Peyer's patch (tissue), 4 donors: ENCODE data around the gene TANGO6.

Experiments
- POLR2A ChIP-seq, 2 donors: fragments of 450-650 bp; IDR thresholded peaks; one replicate each; pipeline ENCODE4 v1.5.1; 2017; ENCODE audit warnings: antibody characterized with exemption in 2 of 2, mild to moderate bottlenecking in 2 of 2, moderate library complexity in 2 of 2
- TF ChIP-seq, protein P1 (sequence below), 6 experiments: fragments of 450-650 bp in 4 of 6; fragments of 200-600 bp in 2 of 6; sonication (generic) in 1 of 6; IDR thresholded peaks; one replicate each; pipeline ENCODE4 v1.5.1; 2017 to 2019; ENCODE audit warnings: antibody characterized with exemption in 6 of 6, mild to moderate bottlenecking in 3 of 6, moderate library complexity in 1 of 6

DNA sequence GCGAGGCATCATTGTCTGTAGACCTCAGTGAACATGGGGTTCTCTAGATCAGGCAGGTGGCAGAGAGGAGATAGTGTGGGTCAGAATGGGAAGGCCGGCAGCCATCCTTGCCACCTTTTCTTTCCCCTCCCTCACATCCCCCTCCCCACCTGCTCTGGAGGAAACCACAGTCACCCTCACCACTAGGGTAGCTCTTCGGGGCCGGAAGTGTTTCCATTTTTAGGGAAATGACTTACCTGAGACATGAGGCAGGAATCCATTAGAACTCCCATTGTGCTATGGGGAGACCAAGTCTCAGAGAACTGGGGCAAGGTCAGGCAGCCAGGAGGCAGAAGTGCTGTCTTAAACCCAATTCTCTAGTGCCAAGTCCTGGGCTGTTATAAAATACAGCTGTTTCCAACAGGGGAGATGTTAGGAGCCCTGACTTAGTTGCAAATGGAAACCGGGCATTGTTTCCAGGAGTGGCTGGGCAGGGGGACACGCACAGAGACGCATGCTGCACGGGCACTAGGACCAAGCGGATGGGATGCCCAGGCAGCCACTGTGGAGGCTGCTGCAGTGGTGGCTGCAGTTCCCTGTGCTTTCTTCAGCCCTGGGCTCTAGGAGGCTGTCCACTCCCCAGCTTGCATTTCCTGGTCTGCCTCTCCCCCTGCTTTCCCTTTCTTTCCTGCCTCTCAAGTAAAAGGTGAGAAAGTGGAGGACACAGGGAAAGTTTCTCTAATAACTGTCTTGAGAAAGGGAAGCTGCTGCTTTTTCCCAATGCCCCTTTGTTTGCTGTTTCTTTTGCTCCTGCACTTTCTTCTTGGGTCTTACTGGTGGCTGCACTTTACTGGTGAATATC, 265.0 kb downstream of the TANGO6 start:
- TF ChIP-seq, protein P1, sequence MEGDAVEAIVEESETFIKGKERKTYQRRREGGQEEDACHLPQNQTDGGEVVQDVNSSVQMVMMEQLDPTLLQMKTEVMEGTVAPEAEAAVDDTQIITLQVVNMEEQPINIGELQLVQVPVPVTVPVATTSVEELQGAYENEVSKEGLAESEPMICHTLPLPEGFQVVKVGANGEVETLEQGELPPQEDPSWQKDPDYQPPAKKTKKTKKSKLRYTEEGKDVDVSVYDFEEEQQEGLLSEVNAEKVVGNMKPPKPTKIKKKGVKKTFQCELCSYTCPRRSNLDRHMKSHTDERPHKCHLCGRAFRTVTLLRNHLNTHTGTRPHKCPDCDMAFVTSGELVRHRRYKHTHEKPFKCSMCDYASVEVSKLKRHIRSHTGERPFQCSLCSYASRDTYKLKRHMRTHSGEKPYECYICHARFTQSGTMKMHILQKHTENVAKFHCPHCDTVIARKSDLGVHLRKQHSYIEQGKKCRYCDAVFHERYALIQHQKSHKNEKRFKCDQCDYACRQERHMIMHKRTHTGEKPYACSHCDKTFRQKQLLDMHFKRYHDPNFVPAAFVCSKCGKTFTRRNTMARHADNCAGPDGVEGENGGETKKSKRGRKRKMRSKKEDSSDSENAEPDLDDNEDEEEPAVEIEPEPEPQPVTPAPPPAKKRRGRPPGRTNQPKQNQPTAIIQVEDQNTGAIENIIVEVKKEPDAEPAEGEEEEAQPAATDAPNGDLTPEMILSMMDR (IDR thresholded peaks at IDR 0.05), result no peak
- no peak for TF ChIP-seq POLR2A (IDR thresholded peaks at IDR 0.05)
